NB4 (cell line): ENCODE results near the gene SIRPB1.

Experiments
- CTCF ChIP-seq: IDR thresholded peaks from one replicate; pipeline ENCODE4 v1.5.1; 2012; ENCODE audit warnings: low read depth, low read length
- MAX ChIP-seq: IDR thresholded peaks from 2 replicates; pipeline ENCODE4 v1.6.1; 2011; ENCODE audit warnings: low read depth, low read length
- POLR2A ChIP-seq: IDR thresholded peaks from 2 replicates; pipeline ENCODE4 v1.6.1; 2011; ENCODE audit warnings: mild to moderate bottlenecking; ENCODE audit not compliant: insufficient read length; ENCODE audit errors: extremely low read depth

GRCh38 chr20:1587781-1588532, 31.9 kb downstream of the SIRPB1 start:
- TF ChIP-seq CTCF (no peak), MAX (no peak), POLR2A (no peak)
